Measurements from ENCODE around the gene BCAS1.

DNA sequence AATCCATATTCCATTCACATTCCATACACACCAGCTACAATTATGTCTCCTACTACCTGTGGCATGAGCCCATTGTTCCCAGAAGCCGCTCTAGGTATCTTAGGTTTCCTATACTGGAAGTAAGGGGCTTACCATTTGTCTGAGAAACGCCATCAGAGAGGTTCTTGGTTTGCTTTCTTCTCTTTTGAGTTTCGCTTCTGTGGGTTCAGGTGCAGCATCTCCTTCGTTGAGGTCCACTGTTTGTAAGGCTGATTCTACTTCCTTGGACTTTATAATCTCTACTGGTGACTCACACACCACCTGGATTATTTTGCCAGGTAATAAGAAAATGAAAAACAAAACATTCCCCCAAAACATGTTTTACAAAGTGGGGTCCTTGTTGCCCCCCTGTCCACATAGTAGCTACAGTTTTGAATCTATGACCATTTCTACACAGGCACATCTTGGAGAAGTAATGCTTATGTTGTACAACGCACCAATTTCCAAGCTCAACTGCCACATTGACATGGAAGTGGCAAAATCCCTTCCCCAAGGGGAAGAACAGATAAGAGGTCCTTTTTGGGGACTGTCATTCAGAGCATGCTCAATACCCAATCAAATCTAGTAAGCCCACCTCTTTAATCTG is 103.5 kb downstream of the BCAS1 start:
- TF ChIP-seq CTCF (IDR thresholded peaks at IDR 0.05; ENCODE audit: low read length) (no peak), EZH2 (optimal IDR thresholded peaks at IDR 0.05; ENCODE audit: low read depth, low read length) (no peak)
